HPDE6-E6E7 (cell line): Measurements from ENCODE around the gene LHFPL4.

Experiments
- DNase-seq: peaks from one replicate; pipeline ENCODE4 v3.0.0; 2011; ENCODE audit warnings: missing footprints; ENCODE audit errors: extremely low spot score

The LHFPL4 gene

DNA sequence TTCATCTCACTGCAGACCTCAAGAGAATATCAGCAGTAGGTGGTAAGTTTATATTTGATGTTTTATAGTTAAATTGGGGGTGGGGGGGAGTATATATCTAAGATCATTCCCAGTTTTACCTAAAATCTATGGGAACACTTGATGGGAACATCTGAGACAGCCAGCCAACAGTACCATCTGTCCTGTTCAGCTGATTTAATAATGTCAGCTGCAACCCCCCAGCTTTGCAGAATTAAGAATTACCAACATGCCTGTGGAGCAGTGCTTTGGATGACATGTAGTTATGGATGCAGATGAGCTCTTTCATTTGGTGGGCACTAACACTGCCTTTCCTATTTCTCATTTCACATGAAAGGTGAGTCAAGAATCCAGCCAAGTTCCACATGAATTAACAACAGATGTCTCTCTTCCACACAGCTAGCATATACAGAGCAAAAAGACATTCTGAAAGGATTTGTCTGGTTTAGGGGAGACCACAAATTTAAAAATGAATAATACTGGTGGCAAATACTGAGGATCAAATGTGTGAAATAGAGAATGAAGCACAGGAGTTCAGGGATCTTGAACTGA lies 80.0 kb downstream of the LHFPL4 start:
- no peak for DNase-seq

GRCh38 chr3:9469986-9470385 lies 83.6 kb downstream of the LHFPL4 start:
- DNase-seq = no peak

DNA sequence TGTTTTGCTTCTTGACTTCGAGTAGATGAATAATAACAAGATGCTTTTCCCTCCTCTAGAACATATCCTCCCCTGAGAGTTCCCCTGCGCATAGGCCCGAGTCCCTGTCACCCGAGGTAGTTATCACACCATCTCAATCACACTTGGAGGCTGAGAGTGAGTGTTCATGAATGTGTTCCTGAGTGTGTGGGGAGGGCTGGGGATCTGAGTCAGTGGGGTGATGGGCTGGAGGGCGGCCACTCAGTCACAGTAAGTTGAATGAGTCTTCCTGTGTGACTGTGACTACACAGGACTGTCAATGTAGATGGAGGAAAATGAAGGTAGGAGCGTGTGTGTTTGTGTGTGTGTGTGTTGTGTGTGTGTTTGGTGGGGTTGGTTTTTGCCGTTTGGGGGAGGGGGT lies 85.2 kb downstream of the LHFPL4 start:
- no peak for DNase-seq

DNA sequence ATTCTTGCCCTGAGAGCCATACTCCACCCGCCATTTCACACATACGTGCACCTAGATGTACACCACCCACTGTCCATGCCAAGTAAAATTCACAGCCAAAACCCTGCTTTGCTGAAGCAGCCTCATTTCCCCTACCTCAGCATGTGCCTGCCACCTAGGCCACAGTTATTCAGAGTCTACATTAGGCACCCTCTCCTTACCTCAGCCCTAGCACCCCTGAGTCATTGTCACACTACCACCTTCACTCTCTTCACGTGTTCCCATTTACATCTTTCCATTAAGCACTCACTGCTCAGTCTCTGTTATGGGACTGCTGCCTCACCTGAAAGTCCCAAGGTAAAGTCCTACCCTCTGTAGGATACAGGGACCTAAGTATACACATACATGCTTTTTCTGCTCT lies 86.2 kb downstream of the LHFPL4 start:
- DNase-seq = no peak

DNA sequence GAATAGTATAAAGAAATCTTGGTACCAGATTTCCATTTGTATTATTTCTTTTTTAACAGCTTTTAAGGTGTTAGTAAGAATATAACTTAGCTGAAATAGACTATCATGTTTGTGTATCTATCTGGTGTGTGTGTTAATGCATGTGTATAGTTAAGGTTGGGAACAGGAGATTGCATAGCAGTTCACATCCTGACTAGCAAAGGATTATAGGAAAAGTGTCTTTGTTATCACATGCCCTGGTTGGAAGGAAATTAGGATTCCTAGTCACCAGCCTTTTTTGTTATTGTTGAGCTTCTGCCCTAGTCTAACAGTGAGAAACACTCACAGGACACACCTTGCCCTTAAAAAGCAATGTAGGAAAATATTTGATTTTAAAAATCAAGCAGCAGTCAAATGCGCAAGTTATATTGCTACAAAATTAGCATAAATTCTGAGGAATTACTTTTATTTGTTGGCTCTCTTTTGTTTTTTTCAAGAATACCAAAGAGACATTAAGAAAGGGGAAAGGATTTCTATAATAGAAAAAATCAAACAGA lies 98.0 kb downstream of the LHFPL4 start:
- DNase-seq = no peak

DNA sequence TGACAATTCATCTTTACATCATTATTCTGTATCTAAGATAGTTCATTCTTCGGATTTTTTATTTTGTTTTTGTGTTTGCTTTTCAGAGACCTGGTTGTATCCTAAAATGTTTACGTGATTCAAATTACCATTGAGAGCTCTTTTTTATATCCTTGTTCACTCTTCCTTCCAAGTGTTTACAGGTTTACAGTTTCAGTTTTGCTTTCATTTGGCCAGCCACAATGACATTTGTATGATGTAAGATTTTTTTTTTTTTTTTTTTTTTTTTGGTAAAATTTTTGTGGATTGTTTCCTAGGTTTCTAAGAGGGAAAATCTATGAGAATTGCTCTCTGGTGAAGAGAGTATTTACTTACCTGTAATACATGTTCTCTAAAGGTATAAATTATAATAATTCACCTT lies 101.2 kb downstream of the LHFPL4 start:
- no peak for DNase-seq

- no peak for DNase-seq
These were observed 102.6 kb downstream of the LHFPL4 start for GRCh38 chr3:9450991-9451390.

GRCh38 chr3:9450126-9450525 lies 103.5 kb downstream of the LHFPL4 start:
- DNase-seq = no peak

- DNase-seq = no peak
These were observed 105.0 kb downstream of the LHFPL4 start for GRCh38 chr3:9448643-9449042.
